Activated CD4-positive, alpha-beta T cell treated with anti-CD3 and anti-CD28 coated beads for 48 hours (primary cell): Measurements from ENCODE around the gene JARID2.

Experiments
- DNase-seq: peaks from one replicate; pipeline ENCODE4 v3.0.0-alpha.2; 2020

The JARID2 gene

GRCh38 chr6:15513801-15514711, 268.2 kb downstream of the JARID2 start:
- DNase-seq: no peak

GRCh38 chr6:15515226-15515625, 269.4 kb downstream of the JARID2 start:
- DNase-seq: no peak

- DNase-seq: no peak
These were observed 269.9 kb downstream of the JARID2 start for GRCh38 chr6:15515660-15516375.

GRCh38 chr6:15516378-15516777, 270.5 kb downstream of the JARID2 start:
- DNase-seq: no peak

DNA sequence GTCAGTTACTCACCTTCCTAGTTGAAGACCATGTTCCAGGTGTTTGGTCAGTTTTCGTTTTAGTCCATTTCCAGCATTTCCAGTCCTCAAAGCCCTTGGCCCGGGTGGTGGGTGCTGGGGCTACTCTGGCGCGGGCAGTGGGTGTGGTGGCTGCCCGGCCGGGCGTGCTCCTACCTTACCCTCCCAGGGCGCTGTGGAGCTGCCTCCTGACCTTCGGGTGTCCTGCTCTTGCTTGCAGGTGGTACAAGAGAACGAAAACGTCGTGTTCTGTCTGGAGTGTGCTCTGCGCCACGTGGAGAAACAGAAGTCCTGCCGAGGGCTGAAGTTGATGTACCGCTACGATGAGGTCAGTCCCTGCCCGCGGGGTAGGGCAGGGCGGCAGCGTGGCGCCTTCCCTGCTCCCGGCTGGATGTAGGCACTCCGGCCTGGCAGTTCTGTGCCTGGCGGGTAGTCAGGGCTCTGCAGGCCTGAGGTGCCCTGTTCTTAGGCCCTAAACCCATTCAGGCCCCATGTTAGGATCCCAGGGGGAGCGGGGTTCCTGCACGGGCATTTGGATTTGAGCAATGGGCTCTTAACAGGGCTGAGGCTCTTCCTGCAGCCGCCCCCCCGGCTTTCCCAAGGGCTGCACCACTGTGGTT, 271.2 kb downstream of the JARID2 start:
- DNase-seq: no peak

DNA sequence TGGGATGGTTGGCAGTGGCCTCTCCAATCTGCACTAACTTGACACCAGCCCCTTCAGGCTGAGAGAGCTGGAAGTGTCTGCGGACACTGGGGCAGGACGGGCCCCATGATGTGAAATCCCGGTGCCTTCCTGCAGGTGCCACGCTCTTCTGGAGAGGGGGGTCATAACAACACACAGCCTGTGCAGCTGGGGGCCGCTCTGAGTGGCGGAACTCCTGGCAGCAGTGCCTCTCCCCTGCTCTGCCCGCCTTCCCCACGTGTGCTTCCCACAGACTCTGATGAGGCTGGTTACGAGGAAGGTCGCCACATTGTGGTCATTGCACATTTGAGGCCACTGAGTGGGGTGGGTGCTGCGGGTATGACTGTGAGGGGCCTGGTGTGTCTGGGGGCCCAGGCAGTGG, 271.7 kb downstream of the JARID2 start:
- DNase-seq: no peak

GRCh38 chr6:15518057-15518456, 272.2 kb downstream of the JARID2 start:
- DNase-seq: no peak

DNA sequence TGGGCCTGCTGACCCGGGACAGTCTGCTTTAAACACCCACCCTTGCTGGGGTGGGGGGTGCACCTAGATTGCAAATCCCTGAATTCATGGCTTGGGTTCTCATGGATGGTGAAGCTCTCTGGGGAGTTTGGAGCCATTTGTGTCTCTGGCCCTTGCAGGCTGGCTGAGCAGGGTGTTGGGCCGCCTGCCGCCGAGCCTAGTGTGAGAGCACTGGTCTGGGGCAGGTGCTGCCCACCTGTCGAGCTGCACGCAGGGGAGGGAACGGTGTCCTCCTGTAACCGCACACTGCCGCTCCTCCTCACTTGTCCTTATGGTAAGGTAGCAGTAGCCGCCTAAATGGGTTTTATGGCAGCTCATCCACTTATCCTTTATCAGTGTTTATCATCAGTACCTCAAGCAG, 273.0 kb downstream of the JARID2 start:
- DNase-seq: no peak

DNA sequence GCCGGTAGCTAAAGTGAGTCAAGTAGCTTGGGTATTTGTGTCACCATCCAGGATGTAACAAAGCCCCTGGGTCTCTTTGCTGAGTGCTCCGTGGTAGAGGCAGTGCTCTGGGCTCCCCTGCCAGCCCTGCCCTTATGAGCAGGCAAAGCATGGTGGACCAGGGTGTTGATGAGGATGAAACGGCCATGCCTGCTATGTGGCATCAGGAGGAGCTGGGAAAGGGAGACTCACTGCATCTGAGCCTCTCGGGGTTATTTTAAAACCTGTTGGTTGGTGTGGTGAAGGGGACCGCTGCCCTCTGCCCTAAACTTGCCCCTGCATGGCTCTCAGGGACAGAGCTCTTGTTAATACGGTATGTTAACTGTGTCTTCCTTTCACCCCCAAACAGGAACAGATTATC, 273.8 kb downstream of the JARID2 start:
- DNase-seq: no peak

- DNase-seq: no peak
These were observed 274.8 kb downstream of the JARID2 start for GRCh38 chr6:15520626-15521203.

DNA sequence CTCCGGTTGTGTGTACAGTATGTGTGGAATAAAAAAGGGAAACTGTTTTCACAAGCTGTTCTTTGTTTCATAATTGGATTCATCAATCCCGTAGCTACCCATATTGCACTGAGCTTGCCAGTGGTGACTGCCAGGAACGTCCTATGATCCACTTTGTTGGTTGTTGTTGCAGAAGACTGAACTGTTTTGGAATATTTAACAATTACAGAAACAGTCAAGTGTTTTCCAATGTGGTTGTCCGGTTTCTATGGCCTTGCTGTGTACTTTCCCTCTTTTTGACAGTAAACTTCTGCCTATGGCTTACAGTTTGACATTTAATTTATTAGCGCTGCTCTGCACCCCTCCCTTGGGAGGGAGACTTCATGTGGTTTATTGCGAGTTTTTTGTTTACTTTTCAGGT, 275.7 kb downstream of the JARID2 start:
- no peak for DNase-seq

DNA sequence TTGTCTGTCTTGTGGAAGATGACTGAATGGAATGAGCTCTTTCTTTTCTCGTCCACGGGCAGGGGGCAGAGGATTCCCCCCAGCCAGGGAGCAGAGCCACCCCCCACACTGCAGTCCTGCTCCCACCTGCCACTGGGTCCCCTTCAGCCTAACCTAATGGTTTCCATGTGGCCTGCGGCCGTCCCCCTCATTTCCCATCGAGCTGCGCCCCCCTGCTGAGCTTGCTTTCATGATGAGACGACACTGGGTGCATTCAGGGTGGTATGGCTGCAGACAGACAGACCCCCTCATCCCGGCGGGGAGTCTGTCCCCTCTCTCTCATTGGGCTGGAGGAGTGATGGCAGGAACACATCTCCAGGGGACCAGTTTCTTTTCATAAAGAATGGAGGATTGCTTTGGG, 276.2 kb downstream of the JARID2 start:
- DNase-seq: no peak

DNA sequence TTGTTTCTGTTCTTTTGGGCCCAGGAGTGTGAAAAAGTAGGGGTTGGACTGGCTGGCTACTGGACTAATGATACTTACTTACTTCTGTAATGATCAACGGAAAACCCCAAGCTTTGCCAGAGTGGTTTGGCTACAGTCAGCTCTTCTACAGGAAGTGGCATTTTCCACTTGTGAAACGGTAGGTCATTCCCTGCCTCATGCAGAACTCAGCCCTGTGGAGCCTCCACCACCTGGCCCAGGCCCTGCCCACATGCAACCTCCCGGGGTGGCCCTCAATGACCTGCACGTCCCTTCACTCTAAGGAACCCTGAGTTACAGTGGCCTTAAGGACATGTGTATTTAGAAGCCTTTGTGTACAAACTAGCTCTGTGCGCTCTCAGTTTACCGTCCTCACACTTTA, 276.6 kb downstream of the JARID2 start:
- no peak for DNase-seq

DNA sequence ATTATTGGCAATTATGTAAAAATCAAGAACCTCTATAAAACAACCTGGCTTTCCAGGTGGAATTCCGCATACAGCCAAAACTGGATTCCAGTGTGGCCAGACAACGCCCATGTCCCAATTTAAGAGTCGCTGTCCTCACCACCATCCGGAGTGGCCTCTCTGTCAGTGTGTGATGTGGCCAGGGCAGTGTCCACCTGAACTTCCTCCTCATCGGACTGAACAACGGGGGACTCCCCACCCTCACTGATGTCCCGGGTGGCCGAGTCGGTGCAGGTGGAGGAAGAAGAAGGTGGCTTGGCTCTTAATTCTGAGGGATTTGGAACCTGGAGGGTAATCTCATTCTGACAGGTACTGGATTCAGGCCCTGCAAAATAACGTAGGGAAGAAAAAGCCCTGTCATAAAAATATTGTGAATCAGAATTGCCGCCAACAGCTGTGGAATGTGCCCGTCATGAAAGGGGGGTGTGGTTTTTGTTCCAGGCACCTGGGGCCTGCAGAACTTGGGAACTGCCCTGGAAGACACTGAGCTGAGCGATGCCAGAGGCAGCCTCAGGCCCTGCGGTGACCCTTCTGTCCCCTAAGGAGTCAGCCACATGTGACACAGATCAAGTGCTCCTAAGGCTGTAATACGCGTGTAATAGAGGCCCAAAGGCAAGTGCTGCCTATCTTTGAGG, 277.1 kb downstream of the JARID2 start:
- DNase-seq: no peak

- DNase-seq: no peak
These were observed 278.1 kb downstream of the JARID2 start for GRCh38 chr6:15523679-15524630.

- no peak for DNase-seq
These were observed 279.1 kb downstream of the JARID2 start for GRCh38 chr6:15524861-15525401.

DNA sequence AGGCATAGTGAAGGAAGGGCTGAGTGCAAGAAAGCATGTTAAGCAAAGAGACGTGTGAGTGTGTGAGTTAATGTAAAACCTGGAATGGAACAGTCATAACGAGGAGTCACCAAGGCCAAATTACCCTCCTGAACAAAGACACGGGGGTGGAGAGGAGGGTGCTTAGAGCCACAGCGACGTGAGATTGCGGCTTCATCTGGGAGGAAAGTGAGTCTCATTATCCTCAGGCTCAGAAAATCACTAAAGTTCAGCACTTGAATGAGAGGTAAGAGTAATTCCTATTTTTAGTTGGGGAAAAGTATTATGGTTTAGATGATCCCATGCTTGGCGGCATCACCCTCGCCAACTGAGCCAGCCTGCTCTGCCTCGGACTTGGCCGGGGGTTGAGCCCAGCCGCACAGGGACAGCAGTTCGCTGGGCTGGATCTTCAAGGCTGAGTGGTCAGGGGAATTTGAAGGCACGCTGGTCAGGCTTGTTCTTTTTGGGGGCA, 280.4 kb downstream of the JARID2 start:
- DNase-seq: no peak

DNA sequence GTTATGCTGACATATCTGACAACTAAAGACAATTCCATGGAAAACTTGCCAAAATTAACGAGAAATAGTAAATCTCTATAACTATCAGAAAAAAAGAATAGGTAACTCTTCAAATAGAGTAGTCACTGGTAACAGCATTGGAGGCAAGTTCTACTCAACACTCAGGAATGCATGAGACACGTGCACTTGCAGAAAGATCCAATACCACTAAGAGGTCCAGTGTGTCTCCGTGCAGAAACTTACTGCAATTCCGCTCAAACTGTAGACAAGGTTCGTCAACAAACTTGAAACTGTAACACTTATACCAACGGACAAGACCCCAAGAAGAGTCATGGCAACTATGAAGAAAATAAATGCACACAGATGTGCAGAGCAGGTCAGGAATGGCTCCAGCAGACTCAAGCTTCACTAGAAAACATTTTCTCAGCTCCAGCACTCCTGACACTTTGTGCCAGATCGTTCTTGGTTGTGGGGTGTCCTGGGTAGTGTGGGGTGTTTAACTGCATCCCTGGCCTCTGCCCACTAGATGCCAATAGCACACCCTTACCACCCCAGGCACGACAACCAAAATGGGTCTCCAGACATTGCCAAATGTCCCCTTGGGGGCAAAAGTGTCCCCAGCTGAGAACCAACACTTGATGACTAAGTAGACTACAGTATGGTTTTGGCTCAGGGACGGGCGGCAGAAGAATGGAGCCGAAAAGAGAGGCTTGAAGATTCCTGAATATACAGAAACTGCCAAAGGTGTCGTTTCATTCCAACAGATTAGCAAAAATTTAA, 282.2 kb downstream of the JARID2 start:
- no peak for DNase-seq

- DNase-seq: no peak
These were observed 283.0 kb downstream of the JARID2 start for GRCh38 chr6:15528870-15529269.

- DNase-seq: no peak
These were observed 284.5 kb downstream of the JARID2 start for GRCh38 chr6:15530411-15530810.
